ENCODE data around the gene ADGRB3.

- TF ChIP-seq POLR2A (IDR thresholded peaks at IDR 0.05; ENCODE audit: low read depth, low read length) (no peak), SRF (IDR thresholded peaks at IDR 0.05; ENCODE audit: low read depth in 2 of 2, low read length in 2 of 2) (no peak), CHD2 (IDR thresholded peaks at IDR 0.05; ENCODE audit: borderline replicate concordance, low read depth, low read length) (no peak), USF2 (IDR thresholded peaks at IDR 0.05; ENCODE audit: borderline replicate concordance, low read depth, low read length) (no peak), BRCA1 (IDR thresholded peaks at IDR 0.05; ENCODE audit: low read depth, low read length) (no peak)
Measured at GRCh38 chr6:69064226-69064625, 429.1 kb downstream of the ADGRB3 start.
